ENCODE measurements around the gene DNM3. TPM values are rescaled to one million over a fixed set of nuclear protein-coding genes. Genes with fewer than 3 reads are reported as not detected.

DNM3 gene
- total and polyA plus RNA-seq, 2 experiments from 2014 or later: 5.2 to 12.2 TPM

- TF ChIP-seq EZH2 (IDR thresholded peaks at IDR 0.05; ENCODE audit: low read depth, unreplicated experiment) (no peak), ZNF462 (CRISPR knock-in tag; IDR thresholded peaks at IDR 0.05) (no peak), ZNF114 (CRISPR knock-in tag; IDR thresholded peaks at IDR 0.05) (no peak), NANOG (IDR thresholded peaks at IDR 0.05; ENCODE audit: borderline replicate concordance) (no peak), STAT1 (IDR thresholded peaks at IDR 0.05; ENCODE audit: unreplicated experiment) (no peak), ZNF331 (CRISPR knock-in tag; IDR thresholded peaks at IDR 0.05; ENCODE audit: low read depth) (no peak), REST (IDR thresholded peaks at IDR 0.05; ENCODE audit: unreplicated experiment) (no peak), EZH2phosphoT487 (IDR thresholded peaks at IDR 0.05; ENCODE audit: unreplicated experiment) (no peak), CTCF (conservative IDR thresholded peaks at IDR 0.05; ENCODE audit: low read depth in 2 of 2) (no peak), POLR2AphosphoS5 (IDR thresholded peaks at IDR 0.05; ENCODE audit: low read depth) (no peak), CREB1 (CRISPR knock-in tag; IDR thresholded peaks at IDR 0.05; ENCODE audit: low read depth) (no peak), ETS1 (IDR thresholded peaks at IDR 0.05) (no peak), JUNB (IDR thresholded peaks at IDR 0.05; ENCODE audit: unreplicated experiment) (no peak)
- no peaks in the 10 kb centered on the region for H4K20me1 ChIP-seq (replicated peaks; ENCODE audit: insufficient read depth)
- H3K9me2 ChIP-seq (ENCODE audit: insufficient read depth): no peaks in the 10 kb centered on the region
- H3K27me3 ChIP-seq (ENCODE audit: insufficient read depth): no peaks in the 10 kb centered on the region
- no peak within 1 kb of the TSS for H3K4me2 ChIP-seq
- no peak within 1 kb of the TSS for H2AFZ ChIP-seq
- peaks cover 36% of the 10 kb centered on the region for H3K4me1 Mint-ChIP-seq
- H3F3A ChIP-seq (replicated peaks; ENCODE audit: low read depth): no peaks in the 10 kb centered on the region
- H3K4me1 ChIP-seq (ENCODE audit: insufficient read depth): peaks cover 7% of the 10 kb centered on the region
- H3K36me3 Mint-ChIP-seq (ENCODE audit: low read depth): no peaks in the 10 kb centered on the region
- no peak for ATAC-seq
- H3K4me3 Mint-ChIP-seq: no peak within 1 kb of the TSS
- H3K27ac Mint-ChIP-seq: peak within 1 kb of the TSS; percentile 13; the same call in 1 of the 2 replicates
- H3K27me3 Mint-ChIP-seq (ENCODE audit: insufficient read depth, low read depth, poor library complexity): no peaks in the 10 kb centered on the region
- no peaks in the 10 kb centered on the region for H3K79me2 ChIP-seq (replicated peaks; ENCODE audit: insufficient read depth)
- H3K9me3 Mint-ChIP-seq: no peaks in the 10 kb centered on the region
- H3K4me3 ChIP-seq: no peak within 1 kb of the TSS
- DNase-seq (ENCODE audit: low spot score): no peak
- no peak within 1 kb of the TSS for H3K27ac ChIP-seq (ENCODE audit: low read depth)
- H3K36me3 ChIP-seq (ENCODE audit: insufficient read depth): no peaks in the 10 kb centered on the region
Measured at GRCh38 chr1:172420385-172420784, 579.1 kb downstream of the DNM3 start, which contains the start of gene C1orf105. TSS of gene C1orf105 (plus strand) at chr1:172420685. CDS start at chr1:172420886, 201 bp downstream.
